K562 (cell line): ENCODE data around the gene GPR32. TPM values are rescaled to one million over a fixed set of nuclear protein-coding genes. Genes with fewer than 3 reads are reported as not detected.

Experiments used
- BCLAF1 ChIP-seq, 2 experiments: fragments of 450-650 bp in 1 of 2; IDR thresholded peaks; 2 replicates each; pipeline ENCODE4 v1.6.1; 2011 to 2017; ENCODE audit warnings: low read depth in 2 of 2, antibody characterized with exemption in 1 of 2, borderline replicate concordance in 1 of 2, low read length in 1 of 2, mild to moderate bottlenecking in 1 of 2, mixed read lengths in 1 of 2; ENCODE audit not compliant: control insufficient read depth in 1 of 2
- EGR1 ChIP-seq: fragments of 450-650 bp; conservative IDR thresholded peaks from 2 replicates; pipeline ENCODE4 v1.6.1; 2017; ENCODE audit warnings: mild to moderate bottlenecking
- GTF3C2 ChIP-seq: IDR thresholded peaks from 3 replicates; pipeline ENCODE4 v1.6.1; 2011; ENCODE audit warnings: borderline replicate concordance, mild to moderate bottlenecking, moderate library complexity; ENCODE audit not compliant: insufficient read length; ENCODE audit errors: extremely low read depth
- MEF2D ChIP-seq: conservative IDR thresholded peaks from 2 replicates; pipeline ENCODE4 v1.6.1; 2016; ENCODE audit warnings: low read depth, missing genetic modification characterization, missing compliant biosample characterization
- POLR2A ChIP-seq: fragments of 450-650 bp; conservative IDR thresholded peaks from 2 replicates; pipeline ENCODE4 v1.6.1; 2016
- RFX1 ChIP-seq: fragments of 450-650 bp; IDR thresholded peaks from 2 replicates; pipeline ENCODE4 v1.6.1; 2016; ENCODE audit warnings: mild to moderate bottlenecking, moderate library complexity
- XRCC3 ChIP-seq: fragments of 450-650 bp; IDR thresholded peaks from 2 replicates; pipeline ENCODE4 v1.6.1; 2017; ENCODE audit warnings: mild to moderate bottlenecking, moderate library complexity
- XRCC5 ChIP-seq: fragments of 200-400 bp; formaldehyde crosslinking; IDR thresholded peaks from 2 replicates; pipeline ENCODE4 v1.6.1; 2017; ENCODE audit warnings: low read depth, mild to moderate bottlenecking, low read length
- ZBTB33 ChIP-seq: sonication (generic); formaldehyde crosslinking; IDR thresholded peaks from 2 replicates; pipeline ENCODE4 v1.8.1; 2023; ENCODE audit warnings: mild to moderate bottlenecking, missing genetic modification reagents
- ZNF121 ChIP-seq: sonication (generic); formaldehyde crosslinking; conservative IDR thresholded peaks from 2 replicates; pipeline ENCODE4 v1.8.0; 2022; ENCODE audit warnings: missing genetic modification reagents
- ZNF518B ChIP-seq: fragments of 250-450 bp; sonication (Bioruptor Pico); IDR thresholded peaks from 2 replicates; pipeline ENCODE4 v1.5.0; 2021; ENCODE audit warnings: mild to moderate bottlenecking, moderate library complexity
- polyA plus RNA-seq, 8 experiments: library from polyadenylated mRNA; depleted of rRNA in 4 of 8; stranded (reverse) in 5 of 8; unstranded in 3 of 8; fragments of >200 nt; fragmentation: Nextera tagmentation in 2 of 8; fragmentation: Illumina TruSeq in 1 of 8; extraction: Ambion mirVana in 2 of 8; extraction: Trizol in 1 of 8; gene quantifications; 2 replicates each; pipeline versions ENCODE4 v1.2.1 to v1.2.3, GENCODE V29; 2011 to 2014; ENCODE audit warnings: inconsistent platforms in 1 of 8, missing spikeins in 1 of 8
- total RNA-seq, 7 experiments: library from RNA; depleted of rRNA in 6 of 7; stranded (reverse); fragments of >200 nt in 6 of 7; fragmentation: Illumina TruSeq in 2 of 7; extraction: Trizol in 2 of 7; gene quantifications; 2 replicates each; pipeline versions ENCODE4 v1.2.1 to v1.2.3, GENCODE V29; 2011 to 2021; ENCODE audit warnings: low replicate concordance in 1 of 7

Gene GPR32
- total and polyA plus RNA-seq, 9 of the 15 experiments (the other 6 are each of a cell fraction or from before 2014, with no cell fraction given) = not detected

GRCh38 chr19:50801107-50801506 is 30.8 kb downstream of the GPR32 start (continued):
- no peak for TF ChIP-seq GTF3C2
- TF ChIP-seq ZNF518B = no peak
- TF ChIP-seq POLR2A = peak; percentile 48; the same call in 1 of the 2 replicates
- no peak for TF ChIP-seq MEF2D
- peak; percentile 94 for TF ChIP-seq ZBTB33 (CRISPR knock-in tag)
- no peak for TF ChIP-seq XRCC3
- TF ChIP-seq BCLAF1 (IDR thresholded peaks at IDR 0.05; ENCODE audit: borderline replicate concordance in 1 of 2, control insufficient read depth in 1 of 2, low read depth in 2 of 2, low read length in 1 of 2) = no peak
- no peak for TF ChIP-seq XRCC5
- TF ChIP-seq RFX1 = no peak
- peak; percentile 71; the same call in 1 of the 2 replicates for TF ChIP-seq ZNF121 (CRISPR knock-in tag)
- TF ChIP-seq EGR1 = no peak
